ENCODE results near the gene MYOC. TPM values are rescaled to one million over a fixed set of nuclear protein-coding genes. Genes with fewer than 3 reads are reported as not detected.
"Not testable (repeated sequence)": the region's sequence is repeated elsewhere in the genome, so short reads cannot be mapped to it uniquely, and the experiment has no call there.

MYOC gene
- total RNA-seq, 1 donor from 2014 or later = not detected

- no peak for DNase-seq (ENCODE audit: low read depth)
Observed at GRCh38 chr1:171653796-171654195, 1.3 kb upstream of the MYOC start.

- DNase-seq (ENCODE audit: low read depth) = no peak
Observed at GRCh38 chr1:171646249-171646560, 6.3 kb downstream of the MYOC start.

- DNase-seq (ENCODE audit: low read depth) = peak; percentile 81
Observed at GRCh38 chr1:171645553-171646248, 6.8 kb downstream of the MYOC start.

- peak; percentile 89 for DNase-seq (ENCODE audit: low read depth)
Observed at GRCh38 chr1:171644805-171645483, 7.5 kb downstream of the MYOC start.

GRCh38 chr1:171643156-171643555 is 9.3 kb downstream of the MYOC start:
- no peak for DNase-seq (ENCODE audit: low read depth)

GRCh38 chr1:171642197-171642596 is 10.3 kb downstream of the MYOC start:
- no peak for DNase-seq (ENCODE audit: low read depth)

GRCh38 chr1:171641076-171641864 is 11.2 kb downstream of the MYOC start:
- no peak for DNase-seq (ENCODE audit: low read depth)

- DNase-seq (ENCODE audit: low read depth) = no peak
Observed at GRCh38 chr1:171640225-171640624, 12.3 kb downstream of the MYOC start.

- DNase-seq (ENCODE audit: low read depth) = no peak
Observed at GRCh38 chr1:171637928-171638576, 14.4 kb downstream of the MYOC start.

- DNase-seq (ENCODE audit: low read depth) = peak; percentile 31
Observed at GRCh38 chr1:171636141-171636540, 16.3 kb downstream of the MYOC start.

- no peak for DNase-seq (ENCODE audit: low read depth)
Observed at GRCh38 chr1:171635661-171636060, 16.8 kb downstream of the MYOC start.

GRCh38 chr1:171628225-171628624 is 24.3 kb downstream of the MYOC start:
- no peak for DNase-seq (ENCODE audit: low read depth)

- DNase-seq (ENCODE audit: low read depth) = no peak
Observed at GRCh38 chr1:171627020-171627419, 25.5 kb downstream of the MYOC start.

- no peak for DNase-seq (ENCODE audit: low read depth)
Observed at GRCh38 chr1:171625225-171625624, 27.3 kb downstream of the MYOC start.

GRCh38 chr1:171623651-171624331 is 28.7 kb downstream of the MYOC start:
- no peak for DNase-seq (ENCODE audit: low read depth)

GRCh38 chr1:171622152-171622462 is 30.4 kb downstream of the MYOC start, which contains the start of gene MYOCOS:
MYOCOS (plus strand) TSS chr1:171622243; CDS start chr1:171623884, 1,641 bp downstream.
- DNase-seq (ENCODE audit: low read depth) = no peak

- DNase-seq (ENCODE audit: low read depth) = no peak
Observed at GRCh38 chr1:171616586-171616985, 35.9 kb downstream of the MYOC start.

- DNase-seq (ENCODE audit: low read depth) = not testable (repeated sequence)
Observed at GRCh38 chr1:171615122-171615906, 37.2 kb downstream of the MYOC start.

- no peak for DNase-seq (ENCODE audit: low read depth)
Observed at GRCh38 chr1:171613282-171613681, 39.2 kb downstream of the MYOC start.

- DNase-seq (ENCODE audit: low read depth) = no peak
Observed at GRCh38 chr1:171611306-171611705, 41.2 kb downstream of the MYOC start.

All from myocyte (in vitro differentiated cells).